Mucosa of rectum (tissue), 2 donors: ENCODE measurements around the gene INSYN1.
"Not testable (repeated sequence)": the region's sequence is repeated elsewhere in the genome, so short reads cannot be mapped to it uniquely, and the experiment has no call there.

Experiments
- H3K27ac ChIP-seq, 2 donors: one replicate each; pipeline ENCODE4 v1.7.0; 2013; ENCODE audit warnings: inconsistent platforms in 2 of 2, low read depth in 2 of 2, low read length in 2 of 2
- H3K27me3 ChIP-seq, 2 donors: one replicate each; pipeline ENCODE4 v1.7.0; 2013; ENCODE audit warnings: low read length in 2 of 2; ENCODE audit not compliant: control insufficient read depth in 2 of 2, insufficient read depth in 2 of 2
- H3K36me3 ChIP-seq, 2 donors: one replicate each; pipeline ENCODE4 v1.7.0; 2013; ENCODE audit warnings: low read length in 2 of 2; ENCODE audit not compliant: control insufficient read depth in 2 of 2, insufficient read depth in 2 of 2
- H3K4me1 ChIP-seq, 2 donors: one replicate each; pipeline ENCODE4 v1.7.0; 2013; ENCODE audit warnings: low read length in 2 of 2, mild to moderate bottlenecking in 1 of 2; ENCODE audit not compliant: control insufficient read depth in 2 of 2, insufficient read depth in 2 of 2
- H3K4me3 ChIP-seq, 2 donors: one replicate each; pipeline ENCODE4 v1.7.0; 2013; ENCODE audit warnings: low read length in 2 of 2
- H3K9ac ChIP-seq, 2 donors: one replicate each; pipeline ENCODE4 v1.7.0; 2013; ENCODE audit warnings: low read length in 2 of 2, low read depth in 1 of 2, mild to moderate bottlenecking in 1 of 2
- H3K9me3 ChIP-seq, 2 donors: one replicate each; pipeline ENCODE4 v1.7.0; 2013; ENCODE audit warnings: low read length in 2 of 2; ENCODE audit not compliant: control insufficient read depth in 2 of 2
- donor health status: healthy.
- donor health status: Normal muscosa, but diverticular disease.

Gene INSYN1

GRCh38 chr15:73753250-73754130 lies at the start of gene INSYN1:
INSYN1 (minus strand) TSS chr15:73753351; CDS start chr15:73751130, 2,221 bp downstream.
- no peaks in the 10 kb centered on the region for H3K36me3 ChIP-seq
- peak within 1 kb of the TSS; percentile 22 to 48 for H3K4me3 ChIP-seq
- H3K9me3 ChIP-seq, result no peaks in the 10 kb centered on the region
- H3K27me3 ChIP-seq, result peaks cover 10 to 34% of the 10 kb centered on the region in 2 donors
- no peaks in the 10 kb centered on the region for H3K4me1 ChIP-seq
- peak within 1 kb of the TSS in 1 of 2 donors; percentile 16 for H3K9ac ChIP-seq
- no peak within 1 kb of the TSS for H3K27ac ChIP-seq

GRCh38 chr15:73802431-73803041 lies 49.4 kb upstream of the INSYN1 start:
- H3K36me3 ChIP-seq, result no peaks in the 10 kb centered on the region
- H3K27ac ChIP-seq, result no peak overlapping the region
- H3K4me3 ChIP-seq, result no peak overlapping the region
- no peaks in the 10 kb centered on the region for H3K27me3 ChIP-seq
- no peaks in the 10 kb centered on the region for H3K9me3 ChIP-seq
- no peak overlapping the region for H3K9ac ChIP-seq
- no peaks in the 10 kb centered on the region for H3K4me1 ChIP-seq

GRCh38 chr15:73800662-73801345 lies 47.7 kb upstream of the INSYN1 start:
- Histone ChIP-seq H3K27me3 (no peaks in the 10 kb centered on the region), H3K36me3 (no peaks in the 10 kb centered on the region), H3K4me3 (no peak overlapping the region), H3K27ac (peak overlapping the region; percentile 51 to 56), H3K9ac (no peak overlapping the region), H3K4me1 (no peaks in the 10 kb centered on the region), H3K9me3 (no peaks in the 10 kb centered on the region)

- Histone ChIP-seq H3K27me3 (no peaks in the 10 kb centered on the region), H3K9ac (no peak overlapping the region), H3K36me3 (no peaks in the 10 kb centered on the region), H3K4me1 (no peaks in the 10 kb centered on the region), H3K9me3 (no peaks in the 10 kb centered on the region), H3K4me3 (no peak overlapping the region), H3K27ac (no peak overlapping the region)
Measured at GRCh38 chr15:73799466-73799865, 46.3 kb upstream of the INSYN1 start.

- H3K4me1 ChIP-seq, result no peaks in the 10 kb centered on the region
- H3K9me3 ChIP-seq, result no peaks in the 10 kb centered on the region
- H3K27ac ChIP-seq, result no peak overlapping the region
- H3K9ac ChIP-seq, result no peak overlapping the region
- H3K36me3 ChIP-seq, result no peaks in the 10 kb centered on the region
- no peak overlapping the region for H3K4me3 ChIP-seq
- no peaks in the 10 kb centered on the region for H3K27me3 ChIP-seq
Measured at GRCh38 chr15:73797366-73798158, 44.4 kb upstream of the INSYN1 start.

- H3K4me1 ChIP-seq, result no peaks in the 10 kb centered on the region
- no peaks in the 10 kb centered on the region for H3K27me3 ChIP-seq
- H3K27ac ChIP-seq, result no peak overlapping the region
- H3K9ac ChIP-seq, result no peak overlapping the region
- no peak overlapping the region for H3K4me3 ChIP-seq
- no peaks in the 10 kb centered on the region for H3K9me3 ChIP-seq
- H3K36me3 ChIP-seq, result no peaks in the 10 kb centered on the region
Measured at GRCh38 chr15:73796331-73796831, 43.2 kb upstream of the INSYN1 start.

GRCh38 chr15:73794443-73795133 lies 41.4 kb upstream of the INSYN1 start:
- Histone ChIP-seq H3K4me1 (no peaks in the 10 kb centered on the region), H3K9me3 (no peaks in the 10 kb centered on the region), H3K9ac (no peak overlapping the region), H3K36me3 (no peaks in the 10 kb centered on the region), H3K27me3 (no peaks in the 10 kb centered on the region), H3K4me3 (no peak overlapping the region), H3K27ac (no peak overlapping the region)

GRCh38 chr15:73792899-73793541 lies 39.9 kb upstream of the INSYN1 start:
- not testable (repeated sequence) for H3K36me3 ChIP-seq, H3K27me3 ChIP-seq, H3K27ac ChIP-seq, H3K9me3 ChIP-seq, H3K9ac ChIP-seq, H3K4me3 ChIP-seq, H3K4me1 ChIP-seq

- no peak overlapping the region for H3K4me3 ChIP-seq
- H3K9ac ChIP-seq, result no peak overlapping the region
- no peak overlapping the region for H3K27ac ChIP-seq
- H3K4me1 ChIP-seq, result no peaks in the 10 kb centered on the region
- H3K9me3 ChIP-seq, result no peaks in the 10 kb centered on the region
- H3K36me3 ChIP-seq, result no peaks in the 10 kb centered on the region
- H3K27me3 ChIP-seq, result no peaks in the 10 kb centered on the region
Measured at GRCh38 chr15:73792415-73792814, 39.3 kb upstream of the INSYN1 start.
